NCI-H2081 treated with DMSO at 0.1 percent for 48 hours (cell line): ENCODE data around the gene MT1F.
"Not testable (repeated sequence)": the region's sequence is repeated elsewhere in the genome, so short reads cannot be mapped to it uniquely, and the experiment has no call there.

Experiments used
- DNase-seq: peaks from one replicate; lab custom pipeline; 2025; lab: John Stamatoyannopoulos, UW

Gene MT1F

DNA sequence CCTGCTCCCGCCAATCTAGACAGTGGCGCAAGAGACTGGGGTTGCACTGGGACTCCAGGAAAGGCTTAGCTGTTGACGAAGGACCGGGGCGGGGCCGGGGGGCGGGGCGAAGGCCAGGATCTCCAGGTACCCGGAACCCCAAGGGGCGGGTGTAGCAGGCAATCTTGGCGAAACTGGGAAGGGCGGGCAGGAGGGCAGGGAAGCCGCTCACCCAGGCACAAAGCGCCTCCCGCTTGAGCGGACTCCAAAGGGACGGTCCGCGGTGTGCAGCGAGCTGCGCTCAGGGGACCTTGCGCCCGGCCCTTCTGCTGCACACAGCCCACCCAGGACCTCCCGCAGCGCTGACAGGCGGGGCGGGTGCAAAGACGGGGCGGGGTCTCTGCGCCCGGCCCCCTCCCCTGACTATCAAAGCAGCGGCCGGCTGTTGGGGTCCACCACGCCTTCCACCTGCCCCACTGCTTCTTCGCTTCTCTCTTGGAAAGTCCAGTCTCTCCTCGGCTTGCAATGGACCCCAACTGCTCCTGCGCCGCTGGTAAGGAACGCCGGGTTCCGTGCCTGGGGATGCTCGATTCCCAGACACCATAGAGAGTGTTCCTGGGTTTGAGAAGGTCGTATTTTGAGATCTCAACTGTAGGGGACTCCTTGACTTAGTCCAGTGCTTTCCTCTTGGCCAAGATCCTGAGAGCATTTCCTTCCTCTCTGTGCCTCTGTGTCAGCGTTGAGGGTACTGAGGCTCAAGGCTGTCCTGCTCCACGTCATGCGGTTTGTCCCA is at the start of gene MT1F:
TSS of gene MT1F (plus strand) at position 405 of the 772 bp plus-strand sequence. CDS start at position 505, 100 bp downstream.
- no peak for DNase-seq

DNA sequence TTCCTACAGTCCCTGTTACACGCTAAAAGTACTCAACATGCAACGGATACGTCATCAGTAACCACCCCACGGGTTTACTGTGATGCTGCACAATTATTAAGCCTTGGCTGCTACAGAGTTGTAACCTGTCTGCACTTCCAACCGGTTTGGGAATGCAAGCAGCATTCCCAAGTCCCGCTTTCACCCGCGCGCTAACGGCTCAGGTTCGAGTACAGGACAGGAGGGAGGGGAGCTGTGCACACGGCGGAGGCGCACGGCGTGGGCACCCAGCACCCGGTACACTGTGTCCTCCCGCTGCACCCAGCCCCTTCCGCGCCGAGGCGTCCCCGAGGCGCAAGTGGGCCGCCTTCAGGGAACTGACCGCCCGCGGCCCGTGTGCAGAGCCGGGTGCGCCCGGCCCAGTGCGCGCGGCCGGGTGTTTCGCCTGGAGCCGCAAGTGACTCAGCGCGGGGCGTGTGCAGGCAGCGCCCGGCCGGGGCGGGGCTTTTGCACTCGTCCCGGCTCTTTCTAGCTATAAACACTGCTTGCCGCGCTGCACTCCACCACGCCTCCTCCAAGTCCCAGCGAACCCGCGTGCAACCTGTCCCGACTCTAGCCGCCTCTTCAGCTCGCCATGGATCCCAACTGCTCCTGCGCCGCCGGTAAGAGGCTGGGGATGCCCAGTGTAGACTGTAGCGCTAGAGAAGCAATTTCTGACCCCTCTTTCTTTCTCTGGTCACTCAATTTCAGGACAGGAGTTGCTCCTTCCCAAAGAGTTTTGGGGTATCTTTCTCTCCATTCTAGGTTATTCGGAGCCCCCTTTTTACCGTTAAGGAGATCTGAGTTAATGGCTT is 49.5 kb upstream of the MT1F start, which contains the start of gene MT2A:
TSS of gene MT2A (plus strand) at position 542 of the 833 bp plus-strand sequence. CDS start at position 614, 72 bp downstream.
- peak; percentile 2 for DNase-seq

DNA sequence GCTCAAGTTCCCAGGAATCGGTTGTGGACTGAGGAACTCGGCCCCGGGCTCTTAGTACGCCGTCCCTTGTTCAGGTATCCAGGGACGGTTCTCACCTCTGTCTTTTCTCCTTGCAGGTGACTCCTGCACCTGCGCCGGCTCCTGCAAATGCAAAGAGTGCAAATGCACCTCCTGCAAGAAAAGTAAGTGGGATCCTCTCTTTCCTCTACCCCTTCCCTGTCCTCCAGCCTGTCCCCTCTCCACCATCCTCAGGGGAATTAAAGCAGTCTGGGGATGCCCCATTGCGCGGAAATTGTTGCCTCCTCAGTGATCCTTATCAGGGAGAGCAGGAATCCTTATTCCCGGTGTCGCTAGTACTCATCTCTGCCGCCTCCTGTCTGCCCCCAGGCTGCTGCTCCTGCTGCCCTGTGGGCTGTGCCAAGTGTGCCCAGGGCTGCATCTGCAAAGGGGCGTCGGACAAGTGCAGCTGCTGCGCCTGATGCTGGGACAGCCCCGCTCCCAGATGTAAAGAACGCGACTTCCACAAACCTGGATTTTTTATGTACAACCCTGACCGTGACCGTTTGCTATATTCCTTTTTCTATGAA is 48.8 kb upstream of the MT1F start:
- no peak for DNase-seq

DNA sequence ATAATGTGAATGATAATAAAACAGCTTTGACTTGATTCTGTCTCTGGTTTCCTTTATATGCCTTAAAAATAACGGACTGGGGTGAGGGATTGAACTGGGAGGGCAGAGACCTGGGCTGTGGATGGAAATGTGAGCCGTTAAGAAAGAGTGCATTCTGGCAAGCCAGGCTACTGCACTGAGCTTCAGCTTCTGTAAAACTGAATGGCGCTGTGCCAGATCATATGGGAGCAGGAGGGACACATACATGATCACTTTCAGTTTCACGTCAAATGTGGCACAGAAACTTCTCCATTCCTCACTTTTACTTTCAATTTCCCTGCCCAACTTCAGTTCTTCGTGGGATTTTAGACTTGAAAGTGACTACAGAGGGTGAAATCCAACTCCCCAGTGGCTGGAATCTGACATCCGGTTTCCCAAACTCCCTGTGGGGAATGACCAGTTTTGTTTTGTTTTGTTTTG is 48.3 kb upstream of the MT1F start:
- DNase-seq: no peak

DNA sequence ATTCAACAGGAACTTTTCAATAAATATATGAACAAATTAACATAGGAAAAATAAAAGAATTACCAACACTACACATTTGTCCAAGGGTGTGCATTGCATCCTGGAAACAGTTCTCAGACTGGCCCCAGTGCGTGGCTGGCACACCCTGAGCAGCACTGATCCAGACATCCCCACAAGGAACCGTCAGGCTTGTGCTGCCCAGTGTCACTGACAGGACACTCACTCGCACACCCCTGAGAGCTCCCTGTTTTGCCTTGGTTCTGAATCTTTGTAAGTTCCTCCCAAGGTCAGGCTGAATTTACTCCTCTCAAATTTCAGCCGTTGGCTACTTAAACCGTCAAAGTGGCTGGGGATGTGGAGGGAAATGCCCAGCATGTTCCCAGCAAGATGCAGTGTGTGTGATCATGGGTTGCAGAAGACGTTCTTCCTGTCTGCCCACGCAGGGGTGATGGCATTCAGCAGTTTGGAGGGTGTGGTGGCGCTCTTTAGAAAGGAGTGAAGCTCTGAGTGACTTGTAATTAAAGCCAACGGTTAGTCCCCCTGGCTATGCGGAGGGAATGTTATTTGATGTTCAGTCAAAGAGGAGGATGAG is 47.6 kb upstream of the MT1F start:
- DNase-seq: no peak

DNA sequence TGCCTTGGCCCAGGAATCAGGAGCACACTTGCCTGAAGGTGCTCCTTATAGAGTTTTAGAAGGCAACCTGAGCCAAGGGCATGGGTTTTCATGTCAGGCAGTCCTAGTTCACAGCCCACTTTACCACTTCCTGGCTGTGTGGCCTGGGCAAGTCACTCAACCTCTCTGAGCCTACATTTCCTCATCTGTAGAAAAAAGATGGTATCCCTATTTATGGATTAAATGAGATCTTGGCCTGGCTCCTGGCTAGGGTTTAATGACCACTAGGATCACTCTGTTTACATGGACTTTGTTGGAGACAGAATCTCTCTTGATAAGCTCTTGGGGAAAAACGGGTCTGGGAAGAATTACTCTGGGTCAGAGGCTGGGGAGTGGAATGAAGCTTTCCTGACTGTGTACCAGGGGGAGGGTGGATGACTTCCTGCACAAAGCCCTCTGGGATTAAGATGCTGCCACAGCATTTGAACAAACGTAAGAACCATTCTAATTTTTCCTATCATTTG is 47.1 kb upstream of the MT1F start:
- no peak for DNase-seq

DNA sequence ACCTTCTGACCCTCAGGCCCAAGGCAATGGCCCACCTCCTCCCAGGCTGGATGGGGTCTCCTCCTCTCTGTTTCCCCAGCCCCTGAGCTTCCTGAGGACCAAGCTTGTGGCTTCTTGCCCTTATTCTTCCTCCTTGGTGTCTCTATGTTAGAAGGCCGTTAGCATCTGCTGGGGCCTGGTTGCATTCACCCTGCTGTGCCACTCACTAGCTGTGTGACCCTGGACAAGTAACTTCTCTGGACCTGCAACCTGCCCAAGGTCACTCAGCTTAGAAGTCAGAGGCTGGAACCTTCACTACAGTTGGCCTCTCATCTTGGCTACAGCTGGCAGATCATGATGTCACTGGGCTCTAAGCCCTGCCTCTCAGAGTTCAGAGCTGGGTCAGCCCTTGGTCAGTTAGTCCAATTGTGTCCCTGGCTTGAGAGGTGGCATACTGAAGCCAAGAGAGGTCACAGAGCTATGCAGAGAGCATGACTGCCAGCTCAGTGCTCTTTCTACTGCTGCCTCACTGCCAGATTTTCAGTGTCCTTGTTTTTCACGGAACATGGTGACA is 46.4 kb upstream of the MT1F start:
- DNase-seq: no peak

DNA sequence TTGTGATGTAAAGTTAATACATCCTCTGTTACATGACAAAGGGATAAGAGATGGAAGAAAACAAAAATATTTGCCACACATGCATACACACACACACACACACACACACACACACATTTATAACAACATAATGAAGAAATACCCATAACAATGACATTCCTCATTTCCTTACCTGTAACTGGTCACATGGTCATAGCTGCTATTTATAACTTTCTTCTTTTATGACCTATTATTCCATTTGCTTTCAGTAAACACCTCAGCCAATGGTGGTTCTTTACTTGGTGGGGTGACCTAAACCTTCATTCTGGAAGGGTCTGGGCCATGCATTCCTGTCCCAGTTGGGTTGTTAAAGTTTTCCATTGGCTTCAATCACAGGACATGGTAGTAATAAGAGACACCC is 44.1 kb upstream of the MT1F start:
- no peak for DNase-seq

DNA sequence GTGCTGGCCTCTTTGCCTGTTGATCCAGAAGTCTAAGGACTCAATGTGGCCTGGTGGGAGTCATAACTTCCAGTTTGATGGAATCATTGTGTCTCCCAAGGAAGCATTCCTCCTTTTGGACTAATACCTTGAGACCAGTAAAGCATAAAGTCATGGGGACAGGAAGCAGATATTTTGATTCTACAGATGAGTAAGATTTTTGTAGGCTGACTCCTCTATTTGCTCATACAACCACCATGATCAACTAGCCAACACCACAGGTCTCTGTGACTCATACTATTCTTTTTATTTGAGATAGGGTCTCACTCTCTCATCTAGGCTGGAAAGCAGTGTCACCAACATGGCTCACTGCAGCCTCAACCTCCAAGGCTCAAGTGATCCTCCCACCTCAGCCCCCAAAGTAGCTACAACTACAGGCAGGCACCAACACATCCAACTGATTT is 43.2 kb upstream of the MT1F start:
- DNase-seq: no peak

DNA sequence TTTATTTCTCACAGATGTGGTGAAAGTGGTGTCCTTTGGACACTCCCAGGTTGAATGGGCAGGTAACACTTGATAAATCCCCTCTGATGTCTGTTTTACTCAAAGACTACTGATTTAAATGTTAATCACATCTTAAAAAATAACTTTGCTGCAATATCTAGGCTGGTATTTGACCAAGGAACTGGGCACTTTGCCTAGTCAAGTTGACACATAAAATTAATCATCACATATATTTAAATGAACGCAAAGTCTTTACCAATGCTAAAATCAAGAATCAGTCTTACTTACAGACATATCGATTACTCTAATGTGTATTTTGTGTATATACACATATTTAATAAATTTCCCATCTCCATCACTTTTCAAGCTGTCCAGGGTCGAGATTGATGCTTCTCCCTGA is 42.4 kb upstream of the MT1F start:
- DNase-seq: no peak

DNA sequence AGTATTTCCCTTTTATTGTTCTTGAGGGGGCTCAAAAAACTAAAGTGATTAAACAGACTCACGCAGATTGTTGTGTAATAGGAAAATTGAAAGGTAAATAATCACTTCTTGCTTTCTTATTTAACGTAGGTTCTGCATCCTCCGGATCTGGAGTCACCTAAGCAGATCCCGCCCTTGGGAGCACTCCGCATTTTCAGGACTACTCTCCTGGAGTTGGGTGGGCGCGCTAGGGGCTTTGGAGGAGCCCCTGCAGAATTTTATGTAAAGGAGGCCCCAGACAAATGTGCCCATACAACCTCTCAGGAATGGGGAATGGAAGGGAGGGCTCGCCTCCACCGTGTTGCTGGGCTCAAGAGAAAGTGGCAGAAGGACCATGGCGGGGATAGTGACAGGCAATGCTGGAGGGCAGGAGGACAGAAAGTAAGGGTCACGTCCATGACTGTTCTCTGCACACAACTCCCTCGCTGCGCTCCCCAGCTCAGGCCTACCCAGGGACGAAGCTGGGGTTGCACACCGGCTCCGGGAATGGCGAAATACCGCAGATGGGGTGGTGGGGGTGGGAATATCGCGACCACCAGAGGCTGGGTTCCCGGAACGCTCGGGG is 41.0 kb upstream of the MT1F start:
- no peak for DNase-seq

DNA sequence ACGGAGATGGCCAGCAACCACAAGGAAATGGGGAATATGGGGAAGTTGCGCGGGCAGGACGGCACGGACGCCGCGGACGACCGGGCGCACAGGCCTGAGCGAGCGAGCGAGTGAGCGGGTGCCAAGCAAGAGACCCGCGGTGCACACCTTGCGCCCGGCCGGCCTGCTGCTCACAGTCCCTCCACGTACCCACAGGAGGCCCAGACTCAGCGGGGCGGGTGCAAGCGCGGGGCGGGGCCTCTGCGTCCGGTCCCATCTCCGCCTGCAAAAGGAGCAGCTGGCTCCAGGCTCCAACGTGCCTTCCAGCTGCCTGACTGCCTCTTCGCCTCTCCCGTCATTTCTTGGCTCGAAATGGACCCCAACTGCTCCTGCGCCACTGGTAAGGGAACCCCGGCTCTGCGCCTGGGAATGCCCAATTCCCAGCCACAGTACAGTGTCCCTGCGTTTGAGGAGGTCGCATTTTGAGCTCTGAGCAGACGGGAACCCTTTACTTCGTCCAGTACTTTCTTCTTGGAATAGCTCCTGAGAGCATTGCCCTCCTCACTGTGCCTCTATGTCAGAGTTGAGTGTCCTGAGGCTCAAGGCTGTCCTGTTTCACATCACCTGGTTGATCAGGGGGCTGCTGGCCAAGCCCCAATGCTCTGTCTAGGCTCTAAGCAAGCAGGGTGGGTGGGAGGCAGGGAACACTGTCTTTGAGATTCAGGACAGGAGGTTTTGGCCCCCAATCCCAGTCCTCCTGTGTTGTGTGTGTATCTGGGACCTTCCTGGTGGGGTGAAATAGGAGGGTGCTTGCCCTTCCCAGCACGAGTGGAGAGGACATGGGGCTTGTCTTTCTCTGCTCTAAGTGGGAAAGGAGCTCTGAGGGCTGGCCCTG is 40.3 kb upstream of the MT1F start:
- DNase-seq: no peak

DNA sequence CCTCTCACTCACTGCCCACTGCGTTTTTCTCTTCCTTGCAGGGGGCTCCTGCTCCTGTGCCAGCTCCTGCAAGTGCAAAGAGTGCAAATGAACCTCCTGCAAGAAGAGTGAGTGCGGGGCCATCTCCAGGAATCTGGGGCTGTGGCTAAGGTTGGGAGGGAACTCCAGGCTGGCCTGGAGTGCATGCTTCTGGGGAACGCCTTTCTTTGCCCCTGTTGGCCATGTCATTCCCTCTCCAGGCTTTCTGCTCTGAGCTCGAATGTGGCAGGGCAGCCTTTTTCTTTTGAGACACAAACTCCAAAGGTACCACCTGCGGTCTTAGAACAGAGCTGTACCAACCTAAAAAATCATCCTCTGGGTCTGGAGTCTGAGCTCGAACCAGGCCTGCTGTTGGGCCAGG is 39.6 kb upstream of the MT1F start:
- no peak for DNase-seq

DNA sequence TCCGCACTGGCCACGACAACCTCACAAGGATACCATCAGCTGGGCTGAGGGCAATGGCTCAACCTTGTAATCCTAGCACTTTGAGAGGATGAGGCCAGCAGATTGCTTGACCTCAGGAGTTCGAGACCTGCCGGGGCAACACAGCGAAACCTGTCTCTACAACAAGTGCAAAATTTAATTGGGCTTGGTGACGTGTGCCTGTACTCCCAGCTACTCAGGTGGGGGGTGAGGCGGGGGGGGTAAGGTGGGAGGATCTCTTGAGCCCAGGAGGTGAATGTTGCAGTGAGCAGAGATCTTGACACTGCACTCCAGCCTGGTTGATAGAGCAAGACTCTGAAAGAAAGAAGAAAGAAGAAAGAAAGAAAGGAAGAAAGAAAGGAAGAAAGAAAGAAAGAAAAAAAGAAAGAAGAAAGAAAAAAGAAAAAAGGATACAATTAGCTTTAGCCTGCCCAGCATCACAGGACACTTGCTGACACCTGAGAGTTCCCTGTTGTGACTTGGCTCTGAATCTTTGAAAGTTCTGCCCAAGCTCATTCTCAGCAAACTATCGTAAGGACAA is 37.3 kb upstream of the MT1F start:
- DNase-seq: no peak

DNA sequence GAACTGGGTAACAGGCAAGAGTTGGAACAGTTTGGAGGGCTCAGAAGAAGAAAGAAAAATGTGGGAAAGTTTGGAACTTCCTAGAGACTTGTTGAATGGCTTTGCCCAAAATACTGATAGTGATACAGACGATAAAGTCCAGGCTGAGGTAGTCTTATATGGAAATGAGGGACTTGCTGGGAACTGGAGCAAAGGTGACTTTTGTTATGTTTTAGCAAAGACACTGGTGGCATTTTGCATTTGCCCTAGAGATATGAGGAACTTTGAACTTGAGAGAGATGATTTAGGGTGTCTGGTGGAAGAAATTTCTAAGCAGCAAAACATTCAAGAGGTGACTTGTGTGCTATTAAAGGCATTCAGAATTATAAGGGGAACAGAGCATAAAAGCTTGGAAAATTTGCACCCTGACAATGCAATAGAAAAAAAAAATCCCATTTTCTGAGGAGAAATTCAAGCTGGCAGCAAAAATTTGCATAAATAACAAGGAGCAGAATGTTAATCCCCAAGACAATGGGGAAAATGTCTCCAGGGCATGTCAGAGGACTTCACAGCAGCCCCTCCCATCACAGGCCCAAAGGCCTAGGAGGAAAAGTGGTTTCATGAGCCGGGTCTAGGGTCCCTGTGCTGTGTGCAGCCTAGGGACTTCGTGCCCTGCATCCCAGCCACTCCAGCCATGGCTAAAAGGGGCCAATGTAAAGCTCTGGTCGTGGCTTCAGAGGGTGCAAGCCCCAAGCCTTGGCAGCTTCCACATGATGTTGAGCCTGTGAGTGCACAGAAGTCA is 35.9 kb upstream of the MT1F start:
- not testable (repeated sequence) for DNase-seq

DNA sequence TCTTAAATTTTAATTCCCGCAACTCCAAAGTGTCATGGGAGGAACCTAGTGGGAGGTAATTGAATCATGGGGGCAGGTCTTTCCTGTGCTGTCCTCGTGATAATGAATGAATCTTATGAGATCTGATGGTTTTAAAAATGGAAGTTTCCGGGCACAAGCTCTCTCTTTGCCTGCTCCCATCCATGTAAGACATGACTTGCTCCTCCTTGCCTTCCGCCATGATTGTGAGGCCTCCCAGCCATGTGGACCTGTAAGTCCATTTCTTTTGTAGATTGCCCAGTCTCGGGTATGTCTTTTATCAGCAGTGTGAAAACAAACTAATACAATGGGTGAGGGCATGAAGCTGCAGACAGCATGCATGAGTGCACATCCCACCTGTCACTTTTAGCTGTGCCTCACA is 34.6 kb upstream of the MT1F start:
- DNase-seq: not testable (repeated sequence)

DNA sequence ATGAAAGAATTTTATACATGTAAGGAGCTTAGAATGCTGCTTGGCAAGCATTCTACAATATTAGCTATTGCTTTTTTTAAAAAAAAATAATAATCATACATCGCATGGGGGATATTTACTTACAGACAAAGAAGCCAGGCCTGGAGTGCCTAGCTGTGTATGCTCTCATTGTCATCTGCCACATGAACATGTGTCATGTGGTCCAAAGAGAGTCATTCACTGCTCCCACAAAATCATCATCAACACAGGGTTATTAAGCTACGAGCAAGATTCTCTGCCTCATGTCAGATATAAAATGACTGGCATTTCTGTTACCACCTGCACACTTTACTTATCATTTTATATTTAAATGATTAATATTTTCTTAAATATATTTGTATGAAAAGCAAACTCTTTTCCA is 34.1 kb upstream of the MT1F start:
- DNase-seq: no peak

DNA sequence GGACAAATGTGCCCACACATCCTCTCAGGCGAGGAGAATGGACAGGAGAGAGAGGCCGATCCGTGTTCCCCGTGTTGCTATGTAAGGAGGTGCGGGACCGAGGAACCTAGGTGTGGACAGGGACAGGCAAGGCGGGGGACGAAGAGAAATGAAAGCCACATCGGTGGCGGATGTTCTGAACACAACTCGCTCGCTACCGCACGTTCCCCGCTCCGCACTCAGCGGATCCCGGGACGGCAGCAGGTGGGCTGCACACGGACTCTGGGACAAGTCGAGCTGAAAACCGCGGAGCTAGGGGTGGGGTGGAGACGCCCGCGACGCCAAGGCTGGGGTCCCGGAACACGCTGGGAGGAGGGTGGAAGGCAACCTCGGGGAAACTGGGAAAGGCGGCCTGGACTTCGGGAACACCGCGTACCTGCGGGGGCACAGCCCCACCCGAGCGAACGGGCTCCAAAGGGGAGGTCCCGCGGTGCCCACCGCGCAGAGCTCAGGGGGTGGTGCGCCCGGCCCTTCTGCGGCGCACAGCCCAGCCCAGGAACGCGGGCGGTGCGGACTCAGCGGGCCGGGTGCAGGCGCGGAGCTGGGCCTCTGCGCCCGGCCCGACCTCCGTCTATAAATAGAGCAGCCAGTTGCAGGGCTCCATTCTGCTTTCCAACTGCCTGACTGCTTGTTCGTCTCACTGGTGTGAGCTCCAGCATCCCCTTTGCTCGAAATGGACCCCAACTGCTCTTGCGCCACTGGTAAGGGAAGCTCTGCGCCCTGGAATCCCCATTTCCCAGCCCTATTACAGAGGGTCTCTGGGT is 32.4 kb upstream of the MT1F start, which contains the start of gene MT1E:
TSS of gene MT1E (plus strand) at position 642 of the 803 bp plus-strand sequence. CDS start at position 713, 71 bp downstream.
- no peak for DNase-seq
